NB4 (cell line): ENCODE measurements around the gene COL8A1.

Source experiments
- DNase-seq: peaks from one replicate; pipeline ENCODE4 v3.0.0; 2010; ENCODE audit warnings: low read depth
- H3K4me3 ChIP-seq: one replicate; pipeline ENCODE4 v1.5.1; 2011; ENCODE audit warnings: mild to moderate bottlenecking, low read depth, low read length, moderate library complexity
- MYC ChIP-seq: IDR thresholded peaks from 2 replicates; pipeline ENCODE4 v1.6.1; 2011; ENCODE audit warnings: low read depth, low read length
- POLR2A ChIP-seq: IDR thresholded peaks from 2 replicates; pipeline ENCODE4 v1.6.1; 2011; ENCODE audit warnings: mild to moderate bottlenecking; ENCODE audit not compliant: insufficient read length; ENCODE audit errors: extremely low read depth
- TF ChIP-seq, protein P1 (sequence below): IDR thresholded peaks from one replicate; pipeline ENCODE4 v1.5.1; 2012; ENCODE audit warnings: low read depth, low read length
- TF ChIP-seq, protein P2 (sequence below): IDR thresholded peaks from 2 replicates; pipeline ENCODE4 v1.6.1; 2011; ENCODE audit warnings: low read depth, low read length

The COL8A1 gene

DNA sequence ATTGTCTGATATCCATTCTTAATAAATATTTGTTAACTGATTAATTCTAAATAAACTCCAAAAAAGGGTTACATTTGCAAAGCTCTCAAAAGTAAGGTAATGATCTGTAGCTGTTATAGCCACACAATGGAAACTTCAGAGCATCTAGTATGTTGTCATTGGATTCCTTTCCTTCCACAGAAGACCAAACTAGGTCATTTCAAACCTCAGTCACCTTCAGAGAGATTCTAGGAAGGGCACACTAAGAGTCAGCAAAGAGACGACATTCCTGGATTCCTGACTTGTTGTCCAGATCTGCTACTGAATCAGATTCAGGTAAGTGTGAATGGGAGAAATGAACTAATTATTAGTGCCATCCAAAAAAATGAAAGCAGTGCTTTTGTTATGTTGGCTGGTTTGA, 3.0 kb upstream of the COL8A1 start:
- H3K4me3 ChIP-seq = no peak overlapping the region
- DNase-seq = no peak
- no peak for TF ChIP-seq MYC
- TF ChIP-seq, protein P1, sequence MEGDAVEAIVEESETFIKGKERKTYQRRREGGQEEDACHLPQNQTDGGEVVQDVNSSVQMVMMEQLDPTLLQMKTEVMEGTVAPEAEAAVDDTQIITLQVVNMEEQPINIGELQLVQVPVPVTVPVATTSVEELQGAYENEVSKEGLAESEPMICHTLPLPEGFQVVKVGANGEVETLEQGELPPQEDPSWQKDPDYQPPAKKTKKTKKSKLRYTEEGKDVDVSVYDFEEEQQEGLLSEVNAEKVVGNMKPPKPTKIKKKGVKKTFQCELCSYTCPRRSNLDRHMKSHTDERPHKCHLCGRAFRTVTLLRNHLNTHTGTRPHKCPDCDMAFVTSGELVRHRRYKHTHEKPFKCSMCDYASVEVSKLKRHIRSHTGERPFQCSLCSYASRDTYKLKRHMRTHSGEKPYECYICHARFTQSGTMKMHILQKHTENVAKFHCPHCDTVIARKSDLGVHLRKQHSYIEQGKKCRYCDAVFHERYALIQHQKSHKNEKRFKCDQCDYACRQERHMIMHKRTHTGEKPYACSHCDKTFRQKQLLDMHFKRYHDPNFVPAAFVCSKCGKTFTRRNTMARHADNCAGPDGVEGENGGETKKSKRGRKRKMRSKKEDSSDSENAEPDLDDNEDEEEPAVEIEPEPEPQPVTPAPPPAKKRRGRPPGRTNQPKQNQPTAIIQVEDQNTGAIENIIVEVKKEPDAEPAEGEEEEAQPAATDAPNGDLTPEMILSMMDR = no peak
- TF ChIP-seq, protein P2, sequence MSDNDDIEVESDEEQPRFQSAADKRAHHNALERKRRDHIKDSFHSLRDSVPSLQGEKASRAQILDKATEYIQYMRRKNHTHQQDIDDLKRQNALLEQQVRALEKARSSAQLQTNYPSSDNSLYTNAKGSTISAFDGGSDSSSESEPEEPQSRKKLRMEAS = no peak
- TF ChIP-seq POLR2A = no peak

DNA sequence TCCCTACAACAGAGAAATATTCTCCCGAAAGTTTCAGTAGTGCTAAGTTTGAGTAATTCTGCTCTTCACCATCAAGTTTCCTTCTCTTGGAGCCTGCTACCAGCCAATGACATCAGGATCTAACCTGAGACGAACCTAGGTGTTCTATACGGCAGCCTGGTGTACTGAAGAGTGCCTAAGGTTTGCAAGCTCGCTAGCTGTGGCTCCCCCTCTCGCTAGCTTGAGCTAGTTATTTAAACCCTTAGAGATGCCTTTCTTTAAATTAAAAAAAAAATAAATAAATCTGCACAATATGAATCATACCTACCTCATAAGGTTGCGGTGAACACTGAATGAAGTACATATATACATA, 1.4 kb upstream of the COL8A1 start:
- no peak for DNase-seq
- no peak overlapping the region for H3K4me3 ChIP-seq
- TF ChIP-seq POLR2A = no peak
- TF ChIP-seq, protein P1 = no peak
- TF ChIP-seq MYC = no peak
- TF ChIP-seq, protein P2 = no peak

DNA sequence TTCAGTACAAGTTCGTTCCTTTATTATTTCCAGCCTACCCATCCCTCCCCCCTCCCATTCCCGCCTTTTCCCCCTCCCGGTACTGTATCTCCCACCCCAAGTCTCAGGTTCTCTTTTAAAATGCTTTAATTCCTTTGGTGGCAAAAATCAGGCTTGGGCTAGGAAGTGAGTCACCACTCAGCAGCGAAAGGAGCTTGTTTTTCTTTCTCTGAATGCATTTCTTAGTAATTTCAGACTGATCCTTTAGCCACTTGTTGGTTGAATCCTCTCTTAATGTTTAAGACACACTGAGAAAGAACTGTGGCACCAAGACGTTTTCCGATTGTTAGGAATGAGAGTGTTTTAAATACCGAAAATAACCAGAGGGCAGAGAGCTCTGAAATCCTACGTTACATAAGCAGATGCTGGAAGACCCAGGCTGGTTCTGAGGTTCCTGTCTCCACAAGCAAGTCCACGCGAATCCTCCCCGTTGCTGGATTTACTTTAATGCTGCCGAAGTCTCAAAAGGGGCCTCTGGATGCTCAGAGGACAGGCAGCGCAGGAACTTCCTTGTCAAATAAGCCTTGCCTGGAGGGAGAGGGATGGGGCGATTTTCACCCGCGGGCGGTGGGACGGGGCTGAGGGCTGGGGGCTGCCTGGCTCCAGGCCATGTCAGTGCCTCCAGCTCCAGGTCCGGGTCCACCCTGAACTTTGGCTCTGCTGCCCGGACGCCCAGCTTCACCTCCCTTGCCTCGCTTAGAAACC, 854 bp upstream of the COL8A1 start:
- H3K4me3 ChIP-seq = no peak overlapping the region
- no peak for TF ChIP-seq MYC
- DNase-seq = no peak

DNA sequence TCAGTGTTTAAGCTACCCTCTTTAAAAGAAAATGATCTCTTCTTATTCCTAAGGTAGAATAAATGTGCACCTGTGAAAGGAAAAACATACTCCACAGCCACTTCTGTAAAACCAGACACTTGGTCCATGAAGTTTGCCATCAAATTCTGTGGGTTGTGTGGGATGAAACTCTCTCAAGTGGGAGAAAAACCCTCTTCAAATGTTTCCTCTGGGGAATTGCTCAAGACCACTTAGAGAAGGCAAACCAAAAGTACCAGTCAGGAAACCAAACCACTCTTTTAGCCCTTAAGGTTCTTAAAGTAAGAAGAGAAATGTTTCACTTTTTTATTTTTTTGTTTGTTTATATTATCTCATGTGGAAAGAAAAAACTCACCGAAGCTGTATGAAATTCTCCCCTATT, 1.2 kb downstream of the COL8A1 start:
- no peak overlapping the region for H3K4me3 ChIP-seq
- TF ChIP-seq, protein P2 = no peak
- TF ChIP-seq POLR2A (no peak), MYC (no peak)
- TF ChIP-seq, protein P1 = no peak

DNA sequence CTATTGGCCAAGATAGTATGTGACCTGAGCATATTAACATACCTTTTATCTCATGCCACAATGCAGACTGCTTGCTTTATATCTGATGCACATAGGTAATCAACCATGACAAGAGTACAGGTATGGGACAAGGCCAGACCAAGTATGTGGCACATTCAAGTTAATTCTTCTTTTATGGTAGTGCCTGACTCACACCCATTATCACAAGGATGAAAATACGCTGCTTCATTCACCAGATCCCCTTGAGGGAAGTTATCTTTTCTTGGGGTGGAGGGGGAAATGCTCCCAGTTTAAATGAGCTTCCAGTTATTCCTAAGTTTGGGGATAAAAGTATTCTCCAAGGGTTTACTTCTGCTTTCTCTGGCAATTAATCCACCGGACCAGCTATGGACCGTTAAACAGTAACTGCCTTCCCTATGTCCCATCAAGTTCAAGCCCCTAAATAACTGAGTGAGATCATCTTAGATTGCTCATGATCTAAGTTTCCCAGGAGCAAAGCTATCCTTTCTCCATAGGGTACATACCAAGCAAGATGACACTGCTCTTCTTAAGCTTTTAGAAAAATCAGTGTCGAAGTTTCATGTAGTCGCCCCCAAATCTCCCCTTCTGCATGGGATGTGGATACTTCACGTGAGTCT, 1.9 kb downstream of the COL8A1 start:
- no peak for DNase-seq
- TF ChIP-seq POLR2A = no peak
- TF ChIP-seq, protein P2 = no peak
- no peak for TF ChIP-seq MYC
- TF ChIP-seq, protein P1 = no peak
- H3K4me3 ChIP-seq = no peak overlapping the region

More for the DNA sequence above, 1.2 kb downstream of the COL8A1 start:
- peak; percentile 34 for DNase-seq

DNA sequence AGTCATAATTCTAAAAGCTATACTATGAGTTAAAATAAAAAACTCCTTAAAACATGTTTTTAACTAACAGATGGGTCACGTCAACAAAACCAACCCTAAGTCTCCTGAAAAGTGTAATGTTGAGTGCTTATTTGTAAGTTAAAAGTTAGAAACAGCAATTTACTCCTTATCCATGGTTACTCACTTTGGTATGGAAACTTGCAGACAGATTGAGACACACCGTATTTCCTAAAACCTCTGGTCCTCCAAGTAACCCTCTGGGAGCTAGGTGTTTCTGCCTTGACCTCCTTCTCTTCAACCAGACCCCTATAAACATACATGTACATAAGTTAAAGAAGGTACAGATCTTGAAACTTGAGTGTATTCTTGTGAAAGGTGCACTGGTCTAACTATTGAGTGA, 3.1 kb downstream of the COL8A1 start:
- DNase-seq = no peak
- no peak overlapping the region for H3K4me3 ChIP-seq
- TF ChIP-seq, protein P2 = no peak
- TF ChIP-seq MYC (no peak), POLR2A (no peak)
- TF ChIP-seq, protein P1 = no peak
